Mucosa of descending colon (tissue), 3 donors: ENCODE data around the gene UTP11. TPM values are rescaled to one million over a fixed set of nuclear protein-coding genes. Genes with fewer than 3 reads are reported as not detected.

Source experiments
- ATAC-seq: fragments of 200-7000 bp; cut with Tn5 transposase; one replicate; pipeline ENCODE4 v1.9.1; 2020; ENCODE audit warnings: mild to moderate bottlenecking, moderate library complexity
- DNase-seq, 3 donors: peaks; one replicate each; pipeline ENCODE4 v3.0.0-alpha.2; 2020
- H3K36me3 ChIP-seq: fragments of 200-600 bp; one replicate; pipeline ENCODE4 v1.8.0; 2021; ENCODE audit warnings: low read depth, mild to moderate bottlenecking
- H3K4me1 ChIP-seq: fragments of 200-600 bp; one replicate; pipeline ENCODE4 v1.8.0; 2021; ENCODE audit warnings: low read depth, mild to moderate bottlenecking
- H3K4me3 ChIP-seq: fragments of 200-600 bp; one replicate; pipeline ENCODE4 v1.8.0; 2021; ENCODE audit warnings: mild to moderate bottlenecking
- H3K9me3 ChIP-seq: fragments of 200-600 bp; one replicate; pipeline ENCODE4 v1.8.0; 2021; ENCODE audit warnings: mild to moderate bottlenecking
- intact Hi-C, 2 donors: fragments of 100-400 bp; cut with DNase I in 1 of 2; cut with micrococcal nuclease in 1 of 2; formaldehyde crosslinking; loops; one replicate each; pipeline versions ENCODE4 v1.11.0 to v1.11.1; 2022; cut with DNase I, micrococcal nuclease
- total RNA-seq, 3 donors: library from RNA; stranded (reverse); fragmentation: NEBNext Ultra II Directional in 2 of 3; extraction: Animal tissue kit (Norgen Biotek cat#: 25700) in 2 of 3; gene quantifications; one replicate each; pipeline versions ENCODE4 v1.2.1 to v1.2.4, GENCODE V29; 2021 to 2023
- TF ChIP-seq, protein P1 (sequence below): fragments of 200-600 bp; IDR thresholded peaks from one replicate; pipeline ENCODE4 v1.8.0; 2022; ENCODE audit warnings: antibody characterized with exemption, mild to moderate bottlenecking
- donor health status: DM: no; HTN: no; CAD: no; lungs with moderate emphysema.
- donor health status: DM: no; HTN: no; CAD: no.
- donor health status: DM: no; HTN: yes; CAD: no.

UTP11 gene
- total RNA-seq, 3 donors from 2014 or later: 13.7 to 35.7 (median 15.3) TPM

DNA sequence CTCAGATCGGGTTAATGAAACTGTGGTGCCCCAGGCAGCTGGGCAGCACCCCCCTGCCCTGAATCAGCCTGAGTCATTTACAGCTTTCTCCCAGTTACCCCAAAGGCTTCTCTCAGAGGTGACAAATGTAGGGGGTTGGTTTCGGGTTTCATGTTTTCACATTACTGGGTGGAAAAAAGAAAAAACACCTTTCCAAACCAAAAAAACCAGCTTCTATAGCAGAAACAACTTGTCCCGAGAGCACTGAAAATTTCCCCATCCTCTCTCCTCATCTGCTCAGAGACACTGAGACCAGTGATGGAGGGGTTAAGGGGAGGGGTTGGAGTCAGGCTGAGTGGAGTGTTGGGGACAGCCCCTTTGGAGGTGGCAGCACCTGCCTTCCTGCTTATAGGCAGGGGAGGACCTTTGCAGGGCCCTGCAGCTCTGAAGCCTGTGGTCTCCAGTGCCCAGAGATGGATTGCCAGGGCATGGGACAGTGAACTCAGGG, 15.6 kb downstream of the UTP11 start:
- Histone ChIP-seq H3K36me3 (no peaks in the 10 kb centered on the region), H3K9me3 (no peaks in the 10 kb centered on the region), H3K4me1 (peaks cover 13% of the 10 kb centered on the region), H3K4me3 (no peak overlapping the region)
- TF ChIP-seq, protein P1, sequence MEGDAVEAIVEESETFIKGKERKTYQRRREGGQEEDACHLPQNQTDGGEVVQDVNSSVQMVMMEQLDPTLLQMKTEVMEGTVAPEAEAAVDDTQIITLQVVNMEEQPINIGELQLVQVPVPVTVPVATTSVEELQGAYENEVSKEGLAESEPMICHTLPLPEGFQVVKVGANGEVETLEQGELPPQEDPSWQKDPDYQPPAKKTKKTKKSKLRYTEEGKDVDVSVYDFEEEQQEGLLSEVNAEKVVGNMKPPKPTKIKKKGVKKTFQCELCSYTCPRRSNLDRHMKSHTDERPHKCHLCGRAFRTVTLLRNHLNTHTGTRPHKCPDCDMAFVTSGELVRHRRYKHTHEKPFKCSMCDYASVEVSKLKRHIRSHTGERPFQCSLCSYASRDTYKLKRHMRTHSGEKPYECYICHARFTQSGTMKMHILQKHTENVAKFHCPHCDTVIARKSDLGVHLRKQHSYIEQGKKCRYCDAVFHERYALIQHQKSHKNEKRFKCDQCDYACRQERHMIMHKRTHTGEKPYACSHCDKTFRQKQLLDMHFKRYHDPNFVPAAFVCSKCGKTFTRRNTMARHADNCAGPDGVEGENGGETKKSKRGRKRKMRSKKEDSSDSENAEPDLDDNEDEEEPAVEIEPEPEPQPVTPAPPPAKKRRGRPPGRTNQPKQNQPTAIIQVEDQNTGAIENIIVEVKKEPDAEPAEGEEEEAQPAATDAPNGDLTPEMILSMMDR: no peak
- ATAC-seq: peak; percentile 47
- intact Hi-C loops: no loop called here
- DNase-seq: no peak

DNA sequence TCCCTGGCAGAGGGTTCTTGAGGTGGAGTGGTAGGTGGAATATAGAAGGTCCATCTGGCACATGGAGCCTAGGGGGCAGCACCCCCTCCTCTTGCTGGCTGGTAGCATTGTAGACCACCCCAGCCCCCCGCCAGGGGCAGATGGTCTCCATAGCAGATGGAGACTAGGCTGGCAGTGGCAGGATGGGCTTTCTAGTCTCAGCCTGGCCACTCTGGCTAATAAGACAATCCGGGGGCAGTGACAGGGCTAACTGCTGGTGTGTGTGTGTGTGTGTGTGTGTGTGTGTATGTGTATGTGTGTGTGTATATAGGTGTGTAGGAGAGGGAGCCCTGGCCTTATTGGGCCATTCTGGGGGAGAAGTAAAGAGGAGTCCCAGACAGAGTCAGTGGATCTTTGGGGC, 16.1 kb downstream of the UTP11 start:
- ATAC-seq (no peak), DNase-seq (no peak)
- Histone ChIP-seq H3K4me1 (peaks cover 13% of the 10 kb centered on the region), H3K4me3 (no peak overlapping the region), H3K36me3 (no peaks in the 10 kb centered on the region), H3K9me3 (no peaks in the 10 kb centered on the region)
- TF ChIP-seq, protein P1: no peak
- intact Hi-C loops: no loop called here

DNA sequence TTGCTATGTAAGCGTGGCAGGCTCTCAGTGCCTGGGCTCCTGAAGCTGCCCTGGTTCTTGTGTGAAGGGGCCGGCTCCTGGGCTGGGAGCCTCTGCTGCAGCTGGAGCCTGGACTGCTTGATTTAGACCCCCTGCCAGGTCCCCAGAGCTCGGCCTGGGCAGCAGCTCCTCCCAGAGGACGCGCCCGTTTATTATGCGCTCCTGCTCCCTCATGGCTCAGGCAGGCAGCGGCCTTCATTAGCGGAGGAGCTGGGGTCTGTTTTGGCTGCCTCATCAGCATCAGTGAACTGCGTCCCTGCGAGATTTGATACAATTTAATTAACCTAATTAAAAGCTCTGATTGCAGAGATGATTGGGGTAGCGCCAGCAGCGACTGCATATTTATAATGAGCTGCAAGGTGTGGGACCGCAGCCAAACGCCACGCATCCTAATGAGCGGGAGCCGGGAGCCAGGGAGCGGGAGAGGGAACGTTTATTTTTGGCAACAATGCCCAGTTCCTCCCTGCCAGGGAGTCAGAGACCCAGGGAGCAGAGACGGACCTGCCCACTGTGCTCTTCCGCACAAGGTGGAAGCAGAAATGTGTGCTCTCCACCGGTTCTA, 16.6 kb downstream of the UTP11 start:
- TF ChIP-seq, protein P1: no peak
- H3K9me3 ChIP-seq: no peaks in the 10 kb centered on the region
- intact Hi-C loops: no loop called here
- H3K4me1 ChIP-seq: peaks cover 13% of the 10 kb centered on the region
- H3K4me3 ChIP-seq: no peak overlapping the region
- DNase-seq: no peak
- no peaks in the 10 kb centered on the region for H3K36me3 ChIP-seq
- peak; percentile 25 for ATAC-seq

DNA sequence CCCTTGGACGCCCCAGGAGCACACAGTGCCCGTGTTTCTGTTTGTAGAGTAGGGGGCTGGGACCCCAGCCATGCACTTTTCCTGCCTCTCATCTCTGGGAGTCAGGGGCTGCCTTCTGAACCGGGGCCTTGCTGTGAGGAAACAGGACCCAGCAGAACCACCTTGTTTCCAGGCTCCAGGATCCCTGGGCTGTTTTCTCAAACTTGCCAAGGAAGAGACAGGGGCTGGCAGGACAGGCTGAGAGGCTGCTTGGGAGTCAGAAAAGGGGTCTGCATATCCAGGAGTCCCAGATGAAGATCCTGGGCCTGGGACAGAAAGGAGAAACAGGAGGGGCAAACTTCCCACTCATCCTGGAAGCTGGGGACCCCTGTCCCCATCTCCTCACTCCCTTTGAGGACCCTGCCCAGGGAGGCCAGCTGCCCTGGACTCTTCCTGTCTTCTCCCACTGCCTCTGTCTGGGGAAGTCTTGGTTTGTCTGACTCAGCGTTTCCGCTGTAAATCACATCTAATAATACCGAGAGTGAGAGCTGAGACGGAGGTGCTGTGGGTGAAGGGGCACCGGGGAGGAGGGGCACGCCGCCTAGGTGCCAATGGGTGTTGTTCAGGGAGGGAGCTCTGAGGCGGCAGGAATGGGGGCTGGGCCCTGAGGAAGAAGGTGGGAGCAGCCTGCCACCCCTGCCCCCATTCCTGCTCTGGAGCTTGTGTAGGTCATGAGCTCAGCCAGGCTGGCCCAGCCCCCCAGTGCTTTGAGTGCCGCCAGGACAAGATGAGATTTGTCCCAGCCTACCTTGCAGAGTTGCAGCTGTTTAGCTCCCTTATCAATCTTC, 17.4 kb downstream of the UTP11 start:
- Histone ChIP-seq H3K4me1 (peaks cover 13% of the 10 kb centered on the region), H3K9me3 (no peaks in the 10 kb centered on the region), H3K36me3 (no peaks in the 10 kb centered on the region), H3K4me3 (no peak overlapping the region)
- peak; percentile 55 for ATAC-seq
- intact Hi-C loops: no loop called here
- TF ChIP-seq, protein P1: no peak
- peak in 1 of 3 donors; percentile 26 for DNase-seq

DNA sequence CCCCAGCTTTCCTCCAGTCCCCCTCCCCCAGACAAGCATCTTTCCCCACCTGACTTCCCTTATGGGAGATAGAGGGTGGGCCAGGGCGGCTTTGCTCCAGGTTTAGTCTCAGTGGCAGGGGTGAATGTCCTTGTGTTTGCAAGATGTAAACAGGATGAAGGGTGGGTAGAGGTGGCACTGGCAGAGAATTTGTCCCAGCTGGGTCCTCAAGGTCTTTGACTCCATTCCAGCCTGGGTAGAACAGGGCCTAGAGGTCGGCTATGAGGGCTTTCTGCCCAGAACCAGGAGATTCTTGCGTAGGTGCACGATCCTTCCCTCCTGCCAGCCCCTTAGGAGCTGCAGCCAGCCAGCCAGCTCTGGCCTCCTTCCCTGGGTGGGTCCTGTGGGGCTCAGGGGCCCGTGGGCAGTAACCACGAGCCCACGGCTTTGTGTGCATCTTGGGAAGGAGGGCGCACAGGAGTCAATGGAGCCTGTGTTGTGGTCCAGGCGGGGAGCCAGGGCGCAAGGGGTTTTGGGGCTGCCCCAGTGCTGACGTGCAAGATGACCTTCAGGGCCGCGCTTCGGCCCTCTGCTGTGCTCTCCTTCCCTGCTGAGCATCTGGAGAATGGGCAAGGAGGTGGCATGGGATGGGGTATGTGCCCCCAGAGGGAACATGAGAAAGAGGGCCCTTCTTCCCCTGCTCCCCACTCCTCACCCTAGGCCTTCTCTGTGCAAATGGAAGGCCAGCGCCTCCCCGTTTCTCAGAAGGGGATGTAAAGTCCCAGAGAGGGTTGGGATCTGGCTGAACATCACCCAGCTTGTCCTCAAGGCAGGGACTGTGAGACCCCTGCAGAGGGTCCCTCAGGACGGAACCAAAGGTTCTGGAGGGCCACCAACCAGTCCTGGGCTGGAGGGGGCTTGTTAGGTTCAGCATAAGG, 18.3 kb downstream of the UTP11 start:
- ATAC-seq (no peak), DNase-seq (no peak)
- Histone ChIP-seq H3K9me3 (no peaks in the 10 kb centered on the region), H3K4me3 (no peak overlapping the region), H3K36me3 (no peaks in the 10 kb centered on the region), H3K4me1 (peaks cover 13% of the 10 kb centered on the region)
- TF ChIP-seq, protein P1: no peak
- intact Hi-C loops: no loop called here
